Activated CD4-positive, alpha-beta T cell treated with anti-CD3 and anti-CD28 coated beads, Interleukin-2, amount 50 U/mL, for 48 hours (primary cell): ENCODE data around the gene CENPH.
"Not testable (repeated sequence)": the region's sequence is repeated elsewhere in the genome, so short reads cannot be mapped to it uniquely, and the experiment has no call there.

Experiments used
- DNase-seq, 2 experiments: peaks; one replicate each; pipeline ENCODE4 v3.0.0-alpha.2; 2020

CENPH gene

GRCh38 chr5:69255940-69256339 lies 66.6 kb downstream of the CENPH start:
- not testable (repeated sequence) for DNase-seq

DNA sequence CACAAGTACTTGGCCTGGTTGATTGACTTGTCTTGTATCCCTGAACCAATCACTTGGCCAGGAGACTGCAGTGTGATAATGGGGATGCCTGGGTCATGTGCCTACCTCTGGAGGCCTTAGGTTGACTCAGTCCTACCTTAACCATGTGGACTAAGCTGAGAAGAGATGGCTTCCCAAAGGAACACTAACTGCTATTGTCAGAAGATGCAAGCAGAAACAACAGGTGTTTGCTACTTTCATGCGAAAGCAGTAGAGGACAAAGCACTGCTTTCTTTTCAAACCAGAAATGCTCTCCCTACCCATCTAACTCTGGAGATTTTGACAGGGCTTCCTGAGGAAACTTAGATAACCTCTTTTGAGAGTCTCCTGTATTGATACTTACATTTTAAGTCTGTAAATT lies 68.2 kb downstream of the CENPH start:
- DNase-seq, result no peak
